ES-I3 (cell line): ENCODE data around the gene EPS8.
"Not testable (repeated sequence)": the region's sequence is repeated elsewhere in the genome, so short reads cannot be mapped to it uniquely, and the experiment has no call there.

Source experiments
- H3K36me3 ChIP-seq: 2 replicates; pipeline ENCODE4 v1.6.1; 2013; ENCODE audit warnings: mild to moderate bottlenecking, low read length, control low read depth, moderate library complexity; ENCODE audit not compliant: insufficient read depth
- H3K4me1 ChIP-seq: 2 replicates; pipeline ENCODE4 v1.6.1; 2013; ENCODE audit warnings: mild to moderate bottlenecking, control low read depth, low read length; ENCODE audit not compliant: insufficient read depth
- H3K9ac ChIP-seq: 2 replicates; pipeline ENCODE4 v1.6.1; 2013; ENCODE audit warnings: low read depth, mild to moderate bottlenecking, low read length, moderate library complexity
- H3K9me3 ChIP-seq: 2 replicates; pipeline ENCODE4 v1.6.1; 2013; ENCODE audit warnings: mild to moderate bottlenecking, low read length, moderate library complexity; ENCODE audit not compliant: control insufficient read depth, insufficient read depth

EPS8 gene

GRCh38 chr12:15631007-15631715, 158.0 kb downstream of the EPS8 start:
- no peaks in the 10 kb centered on the region for H3K36me3 ChIP-seq
- no peaks in the 10 kb centered on the region for H3K9me3 ChIP-seq
- H3K4me1 ChIP-seq: peaks cover 6% of the 10 kb centered on the region
- H3K9ac ChIP-seq: no peak overlapping the region

DNA sequence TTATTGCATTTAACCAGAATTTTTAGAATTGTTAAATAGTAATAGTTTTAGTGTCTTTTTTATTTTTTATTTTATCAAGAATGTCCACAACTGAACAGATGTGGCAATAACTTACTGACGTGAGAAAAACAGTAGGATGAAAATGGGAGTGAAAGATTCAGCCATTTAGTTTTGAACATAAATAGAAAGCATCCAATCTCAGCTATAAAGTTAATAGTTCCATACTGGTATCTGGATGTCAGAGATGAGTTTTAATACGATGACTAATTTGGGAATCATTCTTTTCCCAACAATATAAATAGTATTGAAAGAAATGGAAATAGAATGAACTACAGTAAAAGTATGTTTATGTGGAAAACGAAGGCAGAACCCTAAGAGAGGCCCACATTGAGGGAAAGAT, 159.4 kb downstream of the EPS8 start:
- no peak overlapping the region for H3K9ac ChIP-seq
- H3K36me3 ChIP-seq: no peaks in the 10 kb centered on the region
- peaks cover 6% of the 10 kb centered on the region for H3K4me1 ChIP-seq
- H3K9me3 ChIP-seq: no peaks in the 10 kb centered on the region

- no peaks in the 10 kb centered on the region for H3K9me3 ChIP-seq
- peaks cover 6% of the 10 kb centered on the region for H3K4me1 ChIP-seq
- H3K9ac ChIP-seq: no peak overlapping the region
- H3K36me3 ChIP-seq: no peaks in the 10 kb centered on the region
These were observed 160.1 kb downstream of the EPS8 start for GRCh38 chr12:15629108-15629507.

DNA sequence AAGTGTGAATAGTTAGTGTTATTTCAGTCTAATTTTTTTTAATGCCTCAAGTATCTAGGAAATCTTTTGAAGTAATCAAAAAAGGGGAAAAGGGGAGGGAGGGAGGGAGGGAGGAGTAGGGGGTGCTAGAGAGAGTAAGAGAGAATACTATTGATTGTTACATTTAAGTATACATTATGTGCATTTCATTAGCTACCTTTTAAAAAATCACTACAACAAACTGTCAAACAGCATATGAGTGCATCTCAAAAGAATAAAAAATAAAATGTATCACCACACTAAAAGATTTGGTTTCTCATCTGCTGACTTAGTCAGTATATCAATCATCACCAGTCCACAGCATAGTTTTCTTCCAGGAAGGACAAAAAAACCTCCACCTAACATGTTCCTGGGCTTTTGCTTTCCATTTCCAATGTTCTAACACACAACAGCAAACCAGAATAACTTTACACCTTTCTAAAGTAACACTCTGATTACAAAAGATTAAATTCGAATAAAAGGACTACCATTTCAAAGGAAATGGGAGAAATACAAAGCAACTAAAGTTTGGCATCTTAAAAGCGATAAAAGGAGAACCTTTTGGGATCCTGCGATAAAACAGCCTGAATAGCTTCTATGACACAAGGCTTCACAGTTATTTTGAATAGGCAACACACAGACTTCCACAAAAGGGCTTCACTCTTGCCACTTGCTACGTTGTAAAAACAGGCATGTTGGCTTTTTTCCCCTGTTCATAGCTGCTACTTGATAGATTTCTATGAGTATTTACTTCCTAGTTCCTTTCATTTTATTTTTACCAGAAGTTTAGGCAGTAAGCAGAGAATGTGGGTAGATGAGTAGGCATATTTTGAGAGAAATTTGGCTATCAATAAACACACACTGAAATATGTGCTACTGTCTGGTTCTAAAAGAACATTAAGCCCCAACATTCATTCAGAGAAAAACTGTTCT, 160.9 kb downstream of the EPS8 start:
- Histone ChIP-seq H3K36me3 (no peaks in the 10 kb centered on the region), H3K9me3 (no peaks in the 10 kb centered on the region), H3K9ac (no peak overlapping the region), H3K4me1 (peaks cover 6% of the 10 kb centered on the region)

DNA sequence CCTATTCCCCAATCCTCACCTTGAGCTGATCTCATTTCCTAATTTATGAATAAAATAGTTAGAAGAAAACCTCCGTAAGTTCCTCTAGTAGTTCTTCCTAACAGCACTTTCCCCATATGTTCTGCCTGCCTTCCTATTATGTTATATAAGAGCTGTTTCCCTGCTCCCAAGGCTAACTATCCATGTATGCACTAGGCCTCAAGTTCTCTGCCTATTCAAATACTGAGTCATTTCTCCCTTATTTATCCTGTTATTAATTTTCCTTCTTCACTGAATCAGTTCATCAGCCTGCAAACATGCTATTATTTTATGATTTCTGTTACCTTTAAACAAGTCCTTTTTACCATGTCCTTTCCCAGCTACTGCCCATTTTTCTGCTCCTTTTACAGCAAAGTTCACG, 164.1 kb downstream of the EPS8 start:
- Histone ChIP-seq H3K9me3 (no peaks in the 10 kb centered on the region), H3K9ac (no peak overlapping the region), H3K4me1 (peaks cover 6% of the 10 kb centered on the region), H3K36me3 (no peaks in the 10 kb centered on the region)

DNA sequence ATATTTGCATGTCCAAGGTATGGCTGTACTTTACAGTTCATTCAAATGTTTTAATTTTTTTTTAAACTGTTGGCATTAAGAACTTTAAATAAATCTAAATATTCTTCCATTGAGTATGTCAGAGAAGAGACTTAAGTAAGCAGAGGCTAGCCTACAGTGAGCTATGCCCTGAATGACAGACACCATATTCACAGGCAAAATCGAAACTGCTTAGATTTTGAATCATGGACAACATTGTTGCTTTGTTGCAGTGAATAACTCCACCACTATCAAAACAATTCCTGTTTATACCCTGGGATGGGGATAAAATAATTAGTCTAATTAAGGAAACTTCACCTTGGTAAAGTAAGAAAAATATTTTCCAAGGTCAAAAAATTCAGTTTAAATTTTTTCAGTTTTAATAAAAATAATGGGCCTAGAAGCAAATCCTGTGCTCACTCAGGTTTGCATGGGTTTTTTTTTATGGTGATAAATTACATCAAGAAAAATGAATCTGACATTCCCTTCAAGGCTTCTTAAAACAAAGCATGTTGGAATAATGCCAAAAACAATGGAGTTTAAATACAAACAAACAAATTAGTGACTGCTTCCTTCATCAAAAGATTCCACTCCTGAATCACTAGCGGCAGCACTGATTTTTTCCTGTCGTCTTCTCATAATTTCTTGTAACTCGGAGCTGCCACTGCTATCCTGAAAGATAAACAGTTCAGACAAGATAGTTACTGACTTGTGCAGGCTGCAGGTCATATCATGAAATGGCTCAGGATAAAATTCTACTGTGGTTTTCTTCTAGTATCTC, 168.2 kb downstream of the EPS8 start:
- Histone ChIP-seq H3K9me3 (no peaks in the 10 kb centered on the region), H3K9ac (no peak overlapping the region), H3K4me1 (no peaks in the 10 kb centered on the region), H3K36me3 (no peaks in the 10 kb centered on the region)

GRCh38 chr12:15616495-15616894, 172.7 kb downstream of the EPS8 start:
- H3K4me1 ChIP-seq, H3K9ac ChIP-seq, H3K36me3 ChIP-seq, H3K9me3 ChIP-seq: not testable (repeated sequence)

DNA sequence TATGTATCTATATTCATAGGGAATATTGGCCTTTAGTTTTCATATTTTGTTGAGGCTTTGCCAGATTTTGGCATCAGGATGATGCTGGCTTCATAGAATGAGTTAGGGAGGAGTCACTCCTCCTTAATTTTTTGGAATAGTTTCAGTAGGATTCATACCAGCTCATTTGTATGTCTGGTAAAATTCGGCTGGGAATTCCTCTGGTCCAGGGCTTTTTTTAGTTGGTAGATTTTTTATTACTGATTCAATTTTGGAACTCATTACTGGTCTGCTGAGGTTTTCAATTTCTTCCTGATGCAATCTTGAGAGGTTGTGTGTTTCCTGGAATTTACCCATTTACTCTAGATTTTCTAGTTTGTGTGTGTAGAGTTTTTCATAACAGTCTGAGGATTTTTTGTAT, 175.2 kb downstream of the EPS8 start:
- H3K9me3 ChIP-seq: no peaks in the 10 kb centered on the region; the same call in 1 of the 2 replicates
- H3K4me1 ChIP-seq: no peaks in the 10 kb centered on the region
- H3K9ac ChIP-seq: no peak overlapping the region
- H3K36me3 ChIP-seq: no peaks in the 10 kb centered on the region

DNA sequence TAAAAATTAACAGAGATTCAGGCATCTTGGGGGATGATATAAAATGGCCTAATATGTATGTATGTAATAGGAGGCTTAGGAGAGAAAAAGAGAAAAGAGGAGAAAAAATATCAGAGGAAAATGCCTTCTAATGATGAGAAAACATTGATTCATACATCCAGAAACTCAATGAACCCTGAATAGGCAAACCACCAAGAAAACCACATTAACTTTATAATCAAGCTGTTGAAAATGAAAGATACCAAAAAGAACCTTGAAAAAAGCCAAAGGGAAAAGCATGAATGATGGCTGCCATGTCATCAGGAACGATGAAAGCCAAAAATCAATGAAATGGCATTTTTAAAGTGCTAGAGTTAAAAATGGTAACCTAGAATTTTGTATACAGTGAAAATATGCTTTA, 180.2 kb downstream of the EPS8 start:
- H3K4me1 ChIP-seq: no peaks in the 10 kb centered on the region
- H3K36me3 ChIP-seq: no peaks in the 10 kb centered on the region
- no peak overlapping the region for H3K9ac ChIP-seq

DNA sequence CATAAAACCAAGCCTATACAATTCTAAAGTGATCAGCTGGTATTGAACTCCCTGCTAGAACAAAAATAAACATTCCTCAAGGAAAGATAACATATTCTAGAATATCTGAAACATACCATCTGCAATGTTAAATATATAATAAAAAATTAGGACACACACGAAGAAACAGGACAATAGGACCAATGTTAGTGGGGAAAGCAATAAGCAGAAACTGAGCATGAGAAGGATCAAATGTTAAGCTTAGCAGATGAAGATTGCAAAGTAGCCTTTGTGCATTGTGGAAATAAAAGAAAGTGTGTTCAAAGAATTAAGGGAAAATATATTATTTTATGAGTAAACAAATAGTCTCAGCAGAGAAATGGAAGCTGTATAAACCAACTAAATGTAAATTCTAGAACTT, 180.8 kb downstream of the EPS8 start:
- Histone ChIP-seq H3K9ac (no peak overlapping the region), H3K36me3 (no peaks in the 10 kb centered on the region), H3K4me1 (no peaks in the 10 kb centered on the region), H3K9me3 (no peaks in the 10 kb centered on the region; the same call in 1 of the 2 replicates)

More for the DNA sequence above, 180.2 kb downstream of the EPS8 start:
- no peaks in the 10 kb centered on the region; the same call in 1 of the 2 replicates for H3K9me3 ChIP-seq

- H3K9ac ChIP-seq: no peak overlapping the region
- no peaks in the 10 kb centered on the region for H3K4me1 ChIP-seq
- H3K9me3 ChIP-seq: no peaks in the 10 kb centered on the region
- no peaks in the 10 kb centered on the region for H3K36me3 ChIP-seq
These were observed 183.2 kb downstream of the EPS8 start for GRCh38 chr12:15605881-15606590.

GRCh38 chr12:15603474-15604085, 185.6 kb downstream of the EPS8 start:
- Histone ChIP-seq H3K4me1 (no peaks in the 10 kb centered on the region), H3K9me3 (no peaks in the 10 kb centered on the region), H3K9ac (no peak overlapping the region), H3K36me3 (no peaks in the 10 kb centered on the region)

DNA sequence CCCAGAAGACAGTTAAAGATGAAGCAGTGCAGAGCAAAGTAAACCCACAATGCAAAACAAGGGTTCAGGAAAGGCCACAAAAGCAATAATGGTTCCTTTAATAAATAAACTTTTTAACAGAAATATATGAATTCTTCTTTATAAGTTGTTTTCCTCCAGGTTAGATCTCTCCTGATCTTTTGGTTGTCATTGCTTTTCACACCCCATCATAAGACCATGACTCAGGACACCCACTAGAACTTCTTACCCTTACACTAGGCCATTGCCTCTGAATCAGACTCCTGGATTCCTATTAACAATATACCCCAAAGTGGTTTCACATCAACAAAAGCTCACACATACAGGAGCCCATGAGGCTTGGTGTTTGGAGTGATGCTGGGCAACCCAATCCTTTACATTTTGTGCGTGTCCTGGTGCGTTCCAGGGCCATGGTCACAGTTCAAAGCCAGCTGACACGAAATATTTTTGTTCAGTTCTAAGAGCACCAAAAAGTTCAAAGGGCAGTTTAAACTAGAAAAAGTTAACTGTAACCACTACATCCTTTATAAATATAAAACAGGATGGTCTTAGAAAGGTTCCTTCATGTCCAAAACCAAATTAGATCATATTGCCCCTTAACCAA, 187.0 kb downstream of the EPS8 start:
- Histone ChIP-seq H3K4me1 (no peaks in the 10 kb centered on the region), H3K9ac (no peak overlapping the region), H3K36me3 (no peaks in the 10 kb centered on the region), H3K9me3 (no peaks in the 10 kb centered on the region)
